NOMO-1 treated with DMSO at 0.1 percent for 48 hours (cell line): ENCODE measurements around the gene PIP5K1A.

ENCODE experiments used
- DNase-seq: peaks from one replicate; lab custom pipeline; 2025; ENCODE audit not compliant: unreplicated experiment; lab: John Stamatoyannopoulos, UW

The PIP5K1A gene

DNA sequence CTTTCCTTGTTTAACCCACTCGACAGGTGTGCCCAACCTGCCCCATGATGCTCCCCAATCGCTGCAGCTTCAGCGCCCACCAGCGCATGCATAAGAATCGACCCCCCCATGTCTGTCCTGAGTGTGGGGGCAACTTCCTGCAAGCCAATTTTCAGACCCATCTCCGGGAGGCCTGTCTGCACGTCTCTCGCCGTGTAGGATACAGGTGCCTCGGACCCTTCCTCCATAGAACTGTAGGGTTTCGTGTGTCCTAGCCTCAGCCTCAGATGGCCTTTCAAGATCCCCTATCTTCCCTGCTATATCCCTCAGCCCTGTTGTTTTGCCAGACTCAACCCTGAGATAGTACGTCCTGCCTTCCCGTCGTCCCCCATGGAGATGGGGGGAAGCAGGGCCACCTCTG is 90.2 kb downstream of the PIP5K1A start:
- no peak for DNase-seq

DNA sequence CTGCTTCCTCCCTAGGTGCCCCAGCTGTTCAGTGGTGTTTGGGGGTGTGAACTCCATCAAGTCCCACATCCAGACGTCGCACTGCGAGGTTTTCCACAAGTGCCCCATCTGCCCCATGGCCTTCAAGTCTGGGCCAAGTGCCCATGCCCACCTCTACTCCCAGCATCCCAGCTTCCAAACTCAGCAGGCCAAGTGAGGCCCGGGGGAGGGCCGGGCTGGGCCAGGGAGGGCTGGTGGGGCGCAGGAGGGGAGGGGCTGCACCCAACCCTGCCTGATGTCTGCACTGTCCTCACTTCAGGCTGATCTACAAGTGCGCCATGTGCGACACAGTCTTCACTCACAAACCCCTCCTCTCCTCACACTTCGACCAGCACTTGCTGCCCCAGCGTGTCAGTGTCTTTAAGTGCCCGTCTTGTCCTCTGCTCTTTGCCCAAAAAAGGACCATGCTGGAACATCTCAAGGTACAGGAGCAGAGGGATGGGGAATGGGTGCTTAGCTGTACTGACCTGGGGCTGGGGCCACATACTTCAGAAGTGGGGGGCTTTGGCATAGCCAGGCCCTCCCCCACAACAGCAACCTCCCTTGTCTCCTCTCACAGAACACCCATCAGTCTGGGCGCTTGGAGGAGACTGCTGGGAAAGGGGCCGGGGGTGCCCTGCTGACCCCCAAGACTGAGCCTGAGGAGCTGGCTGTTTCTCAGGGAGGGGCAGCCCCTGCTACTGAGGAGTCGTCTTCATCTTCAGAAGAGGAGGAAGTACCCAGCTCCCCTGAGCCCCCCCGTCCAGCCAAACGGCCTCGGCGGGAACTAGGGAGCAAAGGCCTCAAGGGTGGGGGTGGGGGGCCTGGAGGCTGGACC is 91.0 kb downstream of the PIP5K1A start:
- no peak for DNase-seq

DNA sequence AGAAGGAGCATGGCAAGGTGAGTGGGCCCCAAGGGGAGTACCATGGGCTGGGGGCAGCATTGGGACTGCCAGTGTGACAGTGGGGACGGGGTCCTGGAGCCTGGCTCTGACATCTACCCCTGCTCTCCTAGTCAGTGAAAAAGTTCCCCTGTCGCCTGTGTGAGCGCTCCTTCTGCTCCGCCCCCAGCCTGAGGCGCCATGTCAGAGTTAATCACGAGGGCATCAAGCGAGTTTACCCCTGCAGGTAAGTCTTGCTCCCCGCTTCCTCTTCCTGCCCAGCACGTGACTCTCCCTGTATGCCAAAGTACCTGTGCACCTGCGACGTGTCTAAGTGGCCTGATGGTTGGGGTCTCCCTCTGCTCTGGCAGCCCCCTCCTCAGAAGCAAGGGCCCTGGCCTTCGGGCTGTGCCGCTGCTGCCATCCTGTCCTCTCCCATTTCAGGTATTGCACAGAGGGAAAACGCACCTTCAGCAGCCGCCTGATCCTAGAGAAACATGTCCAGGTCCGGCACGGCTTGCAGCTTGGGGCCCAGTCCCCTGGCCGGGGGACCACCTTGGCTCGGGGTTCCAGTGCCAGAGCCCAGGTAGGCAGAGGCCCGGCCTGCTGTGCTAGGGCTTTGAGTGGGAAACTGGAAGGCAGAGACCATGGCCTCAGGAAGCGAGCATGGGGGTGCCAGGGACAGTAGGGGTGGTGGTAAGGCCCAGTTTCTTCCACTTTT is 91.8 kb downstream of the PIP5K1A start:
- DNase-seq, result no peak

DNA sequence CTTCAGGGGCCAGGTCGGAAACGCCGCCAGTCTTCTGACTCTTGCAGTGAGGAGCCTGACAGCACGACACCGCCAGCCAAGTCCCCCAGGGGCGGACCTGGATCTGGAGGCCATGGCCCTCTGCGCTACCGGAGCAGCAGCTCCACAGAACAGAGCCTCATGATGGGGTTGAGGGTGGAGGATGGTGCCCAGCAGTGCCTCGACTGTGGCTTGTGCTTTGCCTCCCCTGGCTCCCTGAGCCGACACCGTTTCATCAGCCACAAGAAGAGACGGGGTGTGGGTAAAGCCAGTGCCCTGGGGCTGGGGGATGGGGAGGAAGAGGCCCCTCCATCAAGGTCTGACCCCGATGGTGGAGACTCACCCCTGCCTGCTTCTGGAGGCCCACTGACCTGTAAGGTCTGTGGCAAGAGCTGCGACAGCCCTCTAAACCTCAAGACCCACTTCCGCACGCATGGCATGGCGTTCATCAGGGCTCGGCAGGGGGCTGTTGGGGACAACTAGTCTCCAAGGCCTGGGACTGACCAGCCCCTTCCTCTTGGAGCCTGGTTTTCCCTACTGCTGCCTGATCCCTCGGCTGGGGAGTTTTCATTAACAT is 92.5 kb downstream of the PIP5K1A start:
- DNase-seq, result no peak

DNA sequence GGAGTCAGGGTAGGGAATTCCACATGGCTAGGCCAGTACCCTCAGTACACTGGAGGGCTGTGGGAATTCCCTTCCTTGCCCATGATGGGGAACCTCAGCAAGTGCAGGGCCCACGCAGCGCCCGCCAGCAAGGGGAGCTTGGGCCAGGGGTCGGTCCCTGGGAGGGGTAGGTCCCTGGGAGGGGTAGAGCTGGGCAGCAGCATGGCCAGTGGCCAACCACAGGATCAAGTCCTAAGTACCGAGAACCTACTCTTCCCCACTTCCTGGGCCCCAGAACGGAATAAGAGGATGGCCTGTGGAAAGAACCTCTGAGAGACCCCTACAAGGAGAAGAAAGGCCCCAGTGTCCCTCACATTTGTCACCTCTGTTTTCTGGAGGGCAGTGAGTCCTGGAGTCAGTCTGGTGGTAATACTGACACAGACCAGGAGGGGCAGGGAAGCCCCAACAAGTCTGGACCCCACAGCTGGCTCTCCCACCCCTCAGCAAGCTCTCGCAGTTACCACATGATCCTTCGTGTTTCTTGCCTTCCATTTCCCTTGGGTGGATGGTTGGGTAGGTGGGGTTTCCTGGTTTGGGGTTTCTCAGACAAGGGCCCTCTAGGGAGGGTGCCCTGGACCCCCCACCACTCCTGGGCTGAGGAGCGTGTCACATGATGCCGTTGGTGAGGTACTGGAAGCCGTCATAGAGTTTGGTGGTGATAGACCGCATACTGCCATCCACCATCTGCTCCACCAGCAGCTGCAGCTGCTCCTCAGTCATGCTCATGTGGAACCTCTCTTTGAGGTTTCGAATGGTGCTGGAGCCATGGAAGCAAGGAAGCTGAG is 94.1 kb downstream of the PIP5K1A start:
- no peak for DNase-seq

DNA sequence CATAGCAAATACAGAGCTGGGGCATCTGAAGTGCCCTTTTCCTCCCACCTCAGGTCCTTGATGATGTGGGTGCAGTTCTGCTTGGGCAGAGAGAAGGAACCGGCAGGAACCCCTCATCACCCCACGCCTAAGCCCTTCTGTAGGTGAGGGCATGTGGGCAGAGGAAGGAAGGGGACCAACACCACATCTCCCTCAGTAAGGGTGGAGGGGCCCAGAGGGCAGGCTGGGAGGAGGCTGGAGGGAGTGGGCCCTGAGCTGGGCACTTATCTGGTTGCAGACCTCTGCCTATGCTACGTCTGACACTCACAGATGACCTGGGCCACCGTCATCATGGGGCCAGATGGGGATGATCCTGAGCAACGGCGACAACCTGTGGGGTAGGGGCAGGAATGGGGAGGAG is 94.7 kb downstream of the PIP5K1A start:
- no peak for DNase-seq

DNA sequence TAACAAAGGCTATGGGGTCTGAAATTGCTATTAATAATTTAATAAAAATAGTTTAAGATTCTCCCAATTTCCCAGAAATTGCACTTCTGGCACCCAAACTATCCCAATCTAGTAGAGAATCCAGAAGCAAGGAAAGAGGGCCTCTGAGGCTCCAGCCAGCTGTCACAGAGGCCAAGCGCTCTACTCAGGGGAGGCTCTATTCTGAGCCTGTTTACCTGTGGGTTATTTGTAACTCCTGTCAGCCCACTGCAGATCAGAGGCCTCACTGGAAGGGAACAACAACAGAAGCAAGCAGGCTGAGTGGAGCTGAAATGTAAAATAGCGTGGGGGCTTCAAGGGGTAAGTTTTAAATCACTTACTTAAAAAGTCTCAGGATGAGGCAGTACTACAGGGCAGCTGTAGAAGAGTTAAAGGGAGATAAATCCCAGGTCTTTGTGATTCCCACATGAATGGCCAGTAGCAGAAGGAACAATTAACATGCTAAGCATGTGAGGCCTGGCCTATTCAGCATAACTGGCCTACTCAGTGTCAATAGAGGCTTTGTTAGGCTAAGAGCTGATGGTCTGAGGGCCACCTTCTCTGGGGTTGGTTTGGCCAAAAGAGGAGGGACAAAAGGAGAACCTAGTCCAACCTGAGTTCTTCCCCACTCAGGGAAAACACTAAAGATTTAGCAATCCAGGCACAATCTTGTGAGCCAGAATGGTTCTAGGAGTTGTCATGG is 96.5 kb downstream of the PIP5K1A start:
- DNase-seq, result no peak
